Adrenal gland (tissue), 12 donors: ENCODE data around the gene CCDC38. TPM values are rescaled to one million over a fixed set of nuclear protein-coding genes. Genes with fewer than 3 reads are reported as not detected.

Source experiments
- DNase-seq, 7 donors: peaks; one replicate each; pipeline ENCODE4 v3.0.0-alpha.2; 2019 to 2020
- H3K27ac ChIP-seq, 5 donors: fragments of 200-600 bp; sonication (generic) in 4 of 5; 1 replicate in 3 of 5; 2 replicates in 2 of 5; pipeline versions ENCODE4 v1.5.1 to v1.8.0; 2016 to 2020; ENCODE audit warnings: mild to moderate bottlenecking in 1 of 5
- H3K27me3 ChIP-seq: fragments of 200-600 bp; 2 replicates; pipeline ENCODE4 v1.8.0; 2021
- H3K36me3 ChIP-seq, 2 donors: fragments of 200-600 bp; replicated peaks in 1 of 2; 1 replicate in 1 of 2; 2 replicates in 1 of 2; pipeline versions ENCODE4 v1.5.1 to v1.8.0; 2018 to 2022
- H3K4me1 ChIP-seq, 2 donors: fragments of 200-600 bp; replicated peaks in 1 of 2; 1 replicate in 1 of 2; 2 replicates in 1 of 2; pipeline versions ENCODE4 v1.5.1 to v1.8.0; 2018 to 2021
- H3K4me3 ChIP-seq, 4 donors: fragments of 200-600 bp; sonication (generic) in 3 of 4; one replicate each; pipeline ENCODE4 v1.5.1; 2016 to 2018
- H3K9me3 ChIP-seq, 3 donors: fragments of 200-600 bp; sonication (generic) in 1 of 3; replicated peaks in 1 of 3; 1 replicate in 2 of 3; 2 replicates in 1 of 3; pipeline versions ENCODE4 v1.5.1 to v1.8.0; 2016 to 2021
- CTCF ChIP-seq, 6 experiments: fragments of 450-650 bp in 4 of 6; fragments of 200-600 bp in 2 of 6; sonication (generic) in 1 of 6; IDR thresholded peaks; 1 replicate in 5 of 6; 2 replicates in 1 of 6; pipeline versions ENCODE4 v1.5.1 to v1.8.0; 2016 to 2021; ENCODE audit warnings: antibody characterized with exemption in 6 of 6, mild to moderate bottlenecking in 2 of 6, moderate library complexity in 1 of 6
- POLR2A ChIP-seq, 2 donors: fragments of 450-650 bp; IDR thresholded peaks; one replicate each; pipeline ENCODE4 v1.6.1; 2017; ENCODE audit warnings: antibody characterized with exemption in 2 of 2, mild to moderate bottlenecking in 2 of 2, moderate library complexity in 1 of 2
- WGBS, 4 donors: extraction: QIAGEN DNeasy Blood & Tissue Kit in 2 of 4; methylation state at CpG; one replicate each; pipeline versions ENCODE4 v1.1.5 to v1.1.7; 2013 to 2017; 5-methylcytosine and 5-hydroxymethylcytosine counted together
- intact Hi-C, 2 donors: fragments of 100-400 bp; cut with DNase I; formaldehyde crosslinking; loops; one replicate each; pipeline versions ENCODE4 v1.14.1 to v1.15.0; 2022 to 2023
- polyA plus RNA-seq, 3 donors: library from polyadenylated mRNA; stranded (reverse); fragments of 200-250 nt in 2 of 3; fragments of 350-450 nt in 1 of 3; fragmentation: Illumina TruSeq in 1 of 3; extraction: RNeasy Lipid Tissue Mini Kit (QIAGEN cat#74804) in 1 of 3; gene quantifications; one replicate each; pipeline ENCODE4 v1.2.3, GENCODE V29; 2013 to 2014
- total RNA-seq, 9 donors: library from RNA; depleted of rRNA in 4 of 9; stranded (reverse); fragments of >200 nt in 4 of 9; fragments of 120-200 nt in 1 of 9; fragmentation: NEBNext Ultra II Directional in 1 of 9; extraction: Animal tissue kit (Norgen Biotek cat#: 25700) in 1 of 9; gene quantifications; one replicate each; pipeline versions ENCODE4 v1.1.0 to v1.2.4, GENCODE V29; 2013 to 2023
- donor health status: healthy with polysubstance abuse.
- donor health status: Bipolar disorder and iron deficiency.
- donor health status: DM: yes; HTN: yes; CAD: no.
- donor health status: DM: no; HTN: no; CAD: no.
- donor health status: DM: no; HTN: no; CAD: no.
- donor health status: DM: yes; HTN: yes; CAD: no.

Gene CCDC38
- total and polyA plus RNA-seq, 12 donors, result 0.12 to 3.3 (median 0.76) TPM; not detected in 2

GRCh38 chr12:95887311-95887710, 55.1 kb downstream of the CCDC38 start:
- TF ChIP-seq CTCF (IDR thresholded peaks at IDR 0.05), result no peak
- no peak for TF ChIP-seq POLR2A (IDR thresholded peaks at IDR 0.05)
- intact Hi-C loops, result no loop called here
- H3K27ac ChIP-seq, result no peak overlapping the region
- no peaks in the 10 kb centered on the region for H3K27me3 ChIP-seq
- no peak overlapping the region for H3K4me3 ChIP-seq
- no peaks in the 10 kb centered on the region for H3K4me1 ChIP-seq
- no peak for DNase-seq
- H3K36me3 ChIP-seq, result no peaks in the 10 kb centered on the region
- no peaks in the 10 kb centered on the region for H3K9me3 ChIP-seq
- WGBS, 4 donors, result 73 to 82% (median 77%) methylated on average over 5 of the region's 5 CpGs

GRCh38 chr12:95884998-95885397, 57.4 kb downstream of the CCDC38 start:
- Histone ChIP-seq H3K27ac (no peak overlapping the region), H3K4me3 (no peak overlapping the region), H3K9me3 (no peaks in the 10 kb centered on the region), H3K27me3 (no peaks in the 10 kb centered on the region), H3K36me3 (no peaks in the 10 kb centered on the region), H3K4me1 (no peaks in the 10 kb centered on the region)
- TF ChIP-seq POLR2A (IDR thresholded peaks at IDR 0.05) (no peak), CTCF (IDR thresholded peaks at IDR 0.05) (no peak)
- DNase-seq, result peak in 3 of 7 donors; percentile 15 to 55 (median 24)
- 37 to 58% (median 50%) methylated on average over 3 of the region's 3 CpGs for WGBS, 4 donors
- intact Hi-C loops, result no loop called here

GRCh38 chr12:95882873-95883272, 59.5 kb downstream of the CCDC38 start:
- Histone ChIP-seq H3K36me3 (no peaks in the 10 kb centered on the region), H3K27me3 (no peaks in the 10 kb centered on the region), H3K9me3 (no peaks in the 10 kb centered on the region), H3K4me3 (no peak overlapping the region), H3K4me1 (no peaks in the 10 kb centered on the region), H3K27ac (no peak overlapping the region)
- WGBS, 4 donors, result 91 to 95% (median 94%) methylated on average over 4 of the region's 4 CpGs
- TF ChIP-seq CTCF (IDR thresholded peaks at IDR 0.05) (no peak), POLR2A (IDR thresholded peaks at IDR 0.05) (no peak)
- intact Hi-C loops, result no loop called here
- DNase-seq, result no peak

GRCh38 chr12:95882080-95882479, 60.3 kb downstream of the CCDC38 start:
- no peaks in the 10 kb centered on the region for H3K36me3 ChIP-seq
- H3K9me3 ChIP-seq, result no peaks in the 10 kb centered on the region
- H3K4me1 ChIP-seq, result no peaks in the 10 kb centered on the region
- TF ChIP-seq POLR2A (IDR thresholded peaks at IDR 0.05) (no peak), CTCF (IDR thresholded peaks at IDR 0.05) (no peak)
- no peaks in the 10 kb centered on the region for H3K27me3 ChIP-seq
- intact Hi-C loops, result no loop called here
- no peak overlapping the region for H3K27ac ChIP-seq
- WGBS, 4 donors, result 33 to 53% (median 50%) methylated on average over 1 of the region's 1 CpG
- DNase-seq, result no peak
- H3K4me3 ChIP-seq, result no peak overlapping the region
